ENCODE data around the gene ATP8A1.

Gene ATP8A1

DNA sequence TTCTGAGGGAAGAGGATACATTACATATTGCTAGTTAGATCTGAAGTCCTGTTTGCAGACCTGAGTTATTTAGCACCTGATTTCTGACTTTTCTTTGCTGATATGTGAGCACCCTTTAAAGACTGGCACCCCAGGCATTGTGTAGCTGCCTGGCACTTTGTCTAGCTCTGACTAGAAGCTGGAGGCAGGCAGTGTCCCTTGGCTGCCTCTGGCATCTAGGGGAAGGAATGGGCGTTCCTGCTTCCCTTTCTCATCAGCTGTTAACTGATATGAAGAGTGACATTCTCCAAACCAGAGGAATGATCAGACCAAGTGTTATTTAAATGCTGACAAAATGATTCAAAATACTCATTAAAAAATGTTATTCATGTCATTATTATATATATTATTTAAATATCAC lies 289.9 kb downstream of the ATP8A1 start:
- DNase-seq (ENCODE audit: low read depth in 2 of 2) = no peak

DNA sequence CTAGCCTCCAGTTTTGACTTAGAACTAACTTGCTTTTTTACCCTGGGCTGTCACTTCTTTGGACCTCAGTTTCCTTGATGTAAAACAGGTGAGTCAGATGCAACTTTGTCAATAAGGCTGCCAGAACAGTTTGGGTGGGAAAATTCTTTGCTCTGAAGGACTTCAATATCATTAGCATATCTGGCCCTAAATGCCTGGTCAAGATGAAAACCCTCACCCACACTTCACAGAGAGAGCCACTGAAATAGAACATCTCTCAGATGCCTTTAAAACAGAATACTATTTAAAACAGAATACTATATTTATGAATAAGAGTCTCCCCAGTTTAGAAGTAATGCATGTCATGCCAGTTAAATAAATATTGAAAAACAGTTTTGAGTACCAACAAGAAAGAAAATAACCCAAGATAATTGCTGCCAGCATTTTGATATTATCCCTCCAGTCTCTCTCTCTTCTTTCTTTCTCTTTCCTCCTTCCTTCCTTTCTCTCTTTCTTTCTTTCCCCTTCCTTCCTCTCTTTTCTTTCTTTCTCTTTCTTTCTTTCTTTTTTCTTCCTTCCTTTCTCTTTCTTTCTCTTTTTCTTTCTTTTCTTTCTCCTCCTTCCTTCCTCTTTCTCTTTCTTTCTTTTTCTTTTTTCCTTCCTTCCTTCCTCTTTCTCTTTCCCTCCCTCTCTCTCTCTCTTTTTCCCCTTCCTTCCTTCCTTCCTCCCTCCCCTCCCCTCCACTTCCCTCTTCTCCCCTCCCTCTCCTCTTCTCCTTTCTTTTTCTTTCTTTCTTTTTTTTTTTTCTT lies 292.4 kb downstream of the ATP8A1 start:
- no peak for DNase-seq (ENCODE audit: low read depth in 2 of 2)

DNA sequence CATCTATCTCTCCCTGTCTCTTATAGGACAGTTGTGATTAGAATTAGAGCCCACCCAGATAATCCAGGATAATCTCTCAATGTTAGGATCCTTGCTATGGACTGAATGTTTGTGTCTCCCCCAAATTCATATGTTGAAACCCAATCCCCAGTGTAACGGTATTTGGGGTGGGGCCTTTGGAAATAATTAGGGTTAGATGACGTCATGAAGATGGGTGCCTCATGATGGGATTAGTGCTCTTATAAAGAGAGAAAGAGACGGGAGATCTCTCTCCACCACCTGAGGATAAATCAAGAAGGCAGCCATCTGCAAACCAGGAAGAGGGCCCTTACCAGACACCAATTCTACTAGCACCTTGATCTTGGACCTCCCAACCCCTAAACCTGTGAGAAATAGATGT lies 293.3 kb downstream of the ATP8A1 start:
- DNase-seq (ENCODE audit: low read depth in 2 of 2) = no peak

DNA sequence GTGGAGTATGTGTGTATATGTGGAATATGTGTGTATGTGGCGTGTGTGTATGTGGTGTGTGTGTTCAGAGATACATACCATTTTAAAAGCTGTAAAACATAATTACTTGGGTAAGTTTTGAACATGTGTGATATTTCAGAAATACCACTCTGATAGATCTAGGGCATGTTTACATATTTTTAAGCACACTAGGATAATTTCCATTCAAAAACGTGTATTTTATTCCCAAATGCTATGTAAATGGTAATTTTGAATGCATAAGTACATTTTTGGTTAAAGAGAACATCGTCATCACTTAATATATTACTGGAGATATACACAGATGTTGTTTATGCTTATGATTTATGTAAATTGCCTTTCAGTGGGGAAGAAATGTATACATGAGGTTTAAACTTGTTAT lies 294.3 kb downstream of the ATP8A1 start:
- DNase-seq (ENCODE audit: low read depth in 2 of 2) = no peak

DNA sequence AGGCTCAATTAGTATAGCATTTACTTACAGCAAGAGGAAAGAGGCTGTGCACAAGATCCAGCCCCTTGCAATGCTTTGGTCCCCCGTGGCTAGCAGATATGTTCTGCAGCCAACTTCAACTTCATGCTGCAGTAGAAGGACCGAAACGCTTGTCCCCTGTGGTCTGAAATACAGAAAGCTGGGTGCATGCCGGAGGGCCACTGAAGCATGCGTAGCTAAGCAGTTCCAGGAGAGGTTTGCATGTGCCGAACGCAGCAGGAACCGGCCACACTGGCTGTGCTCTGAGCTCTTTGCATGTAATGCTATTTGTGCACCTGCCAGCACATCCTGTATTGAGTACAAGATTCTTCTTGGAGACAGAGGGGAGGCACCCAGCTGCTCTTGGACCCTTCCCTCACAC lies 295.4 kb downstream of the ATP8A1 start:
- DNase-seq (ENCODE audit: low read depth in 2 of 2) = no peak

DNA sequence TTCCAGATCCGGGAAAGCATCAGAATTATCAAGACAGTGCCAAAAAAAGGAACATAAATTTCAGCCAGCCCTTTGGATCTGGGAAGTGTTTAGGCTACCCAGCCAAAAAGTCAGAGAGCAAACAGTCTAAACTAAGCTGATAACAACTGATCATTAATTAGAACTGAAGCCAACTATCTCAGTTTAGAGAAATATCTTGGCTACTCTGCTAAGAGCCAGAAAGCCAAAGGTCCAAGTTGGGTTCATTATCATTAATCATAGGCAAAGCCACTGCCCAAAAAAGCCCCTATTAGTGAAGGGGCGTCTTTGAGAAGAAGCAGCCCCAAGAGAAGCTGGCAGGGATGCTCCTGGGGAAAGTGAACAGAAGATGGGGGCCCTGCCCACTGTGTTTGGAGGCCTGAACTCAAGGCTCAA lies 296.6 kb downstream of the ATP8A1 start:
- DNase-seq (ENCODE audit: low read depth in 2 of 2) = no peak

DNA sequence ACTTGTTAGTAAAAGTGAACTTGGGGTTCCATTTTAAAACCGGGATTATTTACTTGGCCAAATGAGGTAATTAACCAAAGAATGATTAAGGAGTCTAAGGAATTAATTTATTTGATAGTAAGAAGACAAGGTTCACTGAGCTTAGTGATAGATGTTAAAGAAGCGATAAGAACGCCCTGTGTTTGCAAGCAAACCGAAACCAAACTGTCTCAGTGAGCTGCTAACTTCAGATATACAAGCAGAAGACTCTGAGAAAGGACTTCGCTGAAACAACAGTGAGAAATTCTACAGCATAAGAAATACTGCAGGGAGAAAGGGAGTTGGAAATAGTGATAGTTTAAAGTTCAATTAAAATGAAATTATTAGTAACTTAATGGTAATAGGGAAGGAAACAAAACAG lies 297.2 kb downstream of the ATP8A1 start:
- no peak for DNase-seq (ENCODE audit: low read depth in 2 of 2)
